GM06990 (cell line): ENCODE results near the gene ST8SIA5.

Experiments
- DNase-seq: peaks from one replicate; pipeline ENCODE4 v3.0.0-alpha.2; 2011; ENCODE audit not compliant: insufficient read length; ENCODE audit errors: extremely low read depth
- H3K27me3 ChIP-seq: replicated peaks from 2 replicates; pipeline ENCODE4 v1.6.0; 2011; ENCODE audit warnings: low read length; ENCODE audit not compliant: control insufficient read depth, insufficient read depth
- H3K36me3 ChIP-seq: 2 replicates; pipeline ENCODE4 v1.5.1; 2011; ENCODE audit warnings: low read length; ENCODE audit not compliant: control insufficient read depth, insufficient read depth
- H3K4me3 ChIP-seq: replicated peaks from 2 replicates; pipeline ENCODE4 v1.5.1; 2011; ENCODE audit warnings: low read depth, mild to moderate bottlenecking, control low read depth, low read length
- TF ChIP-seq, protein P1 (sequence below): IDR thresholded peaks from 2 replicates; pipeline ENCODE4 v1.5.1; 2011; ENCODE audit warnings: low read length, control low read depth, mild to moderate bottlenecking, inconsistent platforms; ENCODE audit not compliant: insufficient read depth, poor library complexity, severe bottlenecking

ST8SIA5 gene

GRCh38 chr18:46723856-46724415 is 32.9 kb downstream of the ST8SIA5 start:
- Histone ChIP-seq H3K4me3 (no peak overlapping the region), H3K36me3 (no peaks in the 10 kb centered on the region), H3K27me3 (no peaks in the 10 kb centered on the region; the same call in none of the 2 replicates)
- TF ChIP-seq, protein P1, sequence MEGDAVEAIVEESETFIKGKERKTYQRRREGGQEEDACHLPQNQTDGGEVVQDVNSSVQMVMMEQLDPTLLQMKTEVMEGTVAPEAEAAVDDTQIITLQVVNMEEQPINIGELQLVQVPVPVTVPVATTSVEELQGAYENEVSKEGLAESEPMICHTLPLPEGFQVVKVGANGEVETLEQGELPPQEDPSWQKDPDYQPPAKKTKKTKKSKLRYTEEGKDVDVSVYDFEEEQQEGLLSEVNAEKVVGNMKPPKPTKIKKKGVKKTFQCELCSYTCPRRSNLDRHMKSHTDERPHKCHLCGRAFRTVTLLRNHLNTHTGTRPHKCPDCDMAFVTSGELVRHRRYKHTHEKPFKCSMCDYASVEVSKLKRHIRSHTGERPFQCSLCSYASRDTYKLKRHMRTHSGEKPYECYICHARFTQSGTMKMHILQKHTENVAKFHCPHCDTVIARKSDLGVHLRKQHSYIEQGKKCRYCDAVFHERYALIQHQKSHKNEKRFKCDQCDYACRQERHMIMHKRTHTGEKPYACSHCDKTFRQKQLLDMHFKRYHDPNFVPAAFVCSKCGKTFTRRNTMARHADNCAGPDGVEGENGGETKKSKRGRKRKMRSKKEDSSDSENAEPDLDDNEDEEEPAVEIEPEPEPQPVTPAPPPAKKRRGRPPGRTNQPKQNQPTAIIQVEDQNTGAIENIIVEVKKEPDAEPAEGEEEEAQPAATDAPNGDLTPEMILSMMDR: no peak
- DNase-seq: no peak

DNA sequence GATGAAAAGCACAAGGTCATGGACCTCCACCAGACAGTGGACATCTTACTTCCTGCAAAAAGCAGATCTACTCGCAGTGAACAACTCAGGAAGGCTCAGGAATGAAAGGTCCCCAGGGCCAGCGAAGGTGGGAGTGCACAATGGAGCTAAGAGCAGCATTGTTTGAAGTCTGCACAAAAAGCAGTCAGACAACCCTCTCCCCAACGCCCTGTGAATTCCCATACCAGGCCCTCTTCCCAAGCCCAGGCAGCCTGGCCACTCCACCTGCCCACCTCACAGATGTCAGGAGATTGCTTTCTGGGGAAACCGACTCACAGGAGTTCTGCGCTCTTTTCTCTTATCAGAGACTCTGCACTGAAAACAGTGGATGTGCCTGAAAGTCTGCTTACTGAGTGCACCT is 34.8 kb downstream of the ST8SIA5 start:
- Histone ChIP-seq H3K27me3 (no peaks in the 10 kb centered on the region; the same call in none of the 2 replicates), H3K36me3 (no peaks in the 10 kb centered on the region), H3K4me3 (no peak overlapping the region)
- TF ChIP-seq, protein P1: no peak
- no peak for DNase-seq

GRCh38 chr18:46721331-46721730 is 35.5 kb downstream of the ST8SIA5 start:
- no peaks in the 10 kb centered on the region; the same call in none of the 2 replicates for H3K27me3 ChIP-seq
- H3K36me3 ChIP-seq: no peaks in the 10 kb centered on the region
- no peak for DNase-seq
- H3K4me3 ChIP-seq: no peak overlapping the region
- TF ChIP-seq, protein P1: no peak

- TF ChIP-seq, protein P1: no peak
- no peaks in the 10 kb centered on the region; the same call in none of the 2 replicates for H3K27me3 ChIP-seq
These were observed 36.3 kb downstream of the ST8SIA5 start for GRCh38 chr18:46720521-46720920.

GRCh38 chr18:46720092-46720491 is 36.8 kb downstream of the ST8SIA5 start:
- no peaks in the 10 kb centered on the region; the same call in none of the 2 replicates for H3K27me3 ChIP-seq
- TF ChIP-seq, protein P1: no peak
- H3K36me3 ChIP-seq: no peaks in the 10 kb centered on the region
- no peak overlapping the region for H3K4me3 ChIP-seq
- DNase-seq: no peak

More at GRCh38 chr18:46720521-46720920, 36.3 kb downstream of the ST8SIA5 start:
- no peak for DNase-seq
- H3K36me3 ChIP-seq: no peaks in the 10 kb centered on the region
- no peak overlapping the region for H3K4me3 ChIP-seq
